HepG2 (cell line): ENCODE data around the gene SLC15A1. TPM values are rescaled to one million over a fixed set of nuclear protein-coding genes. Genes with fewer than 3 reads are reported as not detected.

Source experiments
- ATAC-seq: fragments of 200-7000 bp; cut with Tn5 transposase; 3 replicates; pipeline ENCODE4 v1.9.1; 2020; ENCODE audit warnings: mild to moderate bottlenecking, moderate library complexity
- BruUV-seq: library from RNA; stranded (reverse); fragments of 400-500 nt; replicated peaks from 2 replicates; lab custom pipeline; 2021; lab: Mats Ljungman, UMichigan
- CTCF ChIA-PET: fragments of 300-600 bp; formaldehyde crosslinking; extraction: SDS; loops from one replicate; lab custom pipeline; 2021; ENCODE audit warnings: low total read pairs, inconsistent platforms, low intra/inter-chr PET ratio; lab: Yijun Ruan, JAX
- POLR2A ChIA-PET: fragments of 350-600 bp; sonication (Branson Sonifier 250); formaldehyde crosslinking; loops from one replicate; lab custom pipeline; 2020; ENCODE audit warnings: antibody characterized with exemption, inconsistent platforms; lab: Yijun Ruan, JAX
- DNase-seq: peaks from one replicate; pipeline ENCODE4 v3.0.0-alpha.2; 2015; ENCODE audit warnings: low spot score
- FAIRE-seq: peaks from 3 replicates; lab custom pipeline; 2011; peaks lifted over from hg19 to GRCh38; lab: Jason Lieb, UNC
- H2AFZ ChIP-seq: one replicate; pipeline ENCODE4 v1.6.1; 2011; ENCODE audit warnings: low read length, inconsistent platforms
- H3K27ac ChIP-seq: fragments of 300-600 bp; 3 replicates; pipeline ENCODE4 v1.8.0; 2011; ENCODE audit warnings: mixed run types, mild to moderate bottlenecking, mixed read lengths, low read length, inconsistent platforms; ENCODE audit not compliant: insufficient read depth; ENCODE audit errors: extremely low read length
- H3K27me3 ChIP-seq, 2 experiments: fragments of 200-600 bp in 1 of 2; 2 replicates in 1 of 2; 3 replicates in 1 of 2; pipeline versions ENCODE4 v1.6.0 to v1.8.0; 2011; ENCODE audit warnings: low read length in 2 of 2, mild to moderate bottlenecking in 2 of 2, moderate library complexity in 2 of 2, inconsistent platforms in 1 of 2; ENCODE audit not compliant: insufficient read depth in 2 of 2, control insufficient read depth in 1 of 2
- H3K36me3 ChIP-seq, 2 experiments: fragments of 200-600 bp in 1 of 2; replicated peaks in 1 of 2; 2 replicates in 1 of 2; 3 replicates in 1 of 2; pipeline versions ENCODE4 v1.5.1 to v1.8.0; 2011; ENCODE audit warnings: low read length in 2 of 2, inconsistent platforms in 1 of 2; ENCODE audit not compliant: insufficient read depth in 2 of 2, control insufficient read depth in 1 of 2
- H3K4me1 ChIP-seq: 2 replicates; pipeline ENCODE4 v1.5.1; 2012; ENCODE audit warnings: low read length, inconsistent platforms; ENCODE audit not compliant: insufficient read depth
- H3K4me2 ChIP-seq: 2 replicates; pipeline ENCODE4 v1.6.0; 2011; ENCODE audit warnings: low read depth, low read length, inconsistent platforms
- H3K4me3 ChIP-seq, 3 experiments: fragments of 200-600 bp in 1 of 3; sonication (generic), shearing (Covaris generic) in 1 of 3; replicated peaks in 1 of 3; 2 replicates each; pipeline ENCODE4 v1.5.1; 2011 to 2016; ENCODE audit warnings: low read length in 3 of 3, inconsistent platforms in 2 of 3, low read depth in 2 of 3, mild to moderate bottlenecking in 2 of 3, control low read depth in 1 of 3, mixed read lengths in 1 of 3; ENCODE audit not compliant: insufficient read depth in 1 of 3
- H3K79me2 ChIP-seq: one replicate; pipeline ENCODE4 v1.6.1; 2011; ENCODE audit warnings: low read length, inconsistent platforms; ENCODE audit not compliant: insufficient read depth
- H3K9ac ChIP-seq: 2 replicates; pipeline ENCODE4 v1.6.0; 2011; ENCODE audit warnings: mild to moderate bottlenecking, low read depth, low read length, inconsistent platforms; ENCODE audit not compliant: insufficient read depth
- H3K9me3 ChIP-seq: 2 replicates; pipeline ENCODE4 v1.5.1; 2012; ENCODE audit warnings: mild to moderate bottlenecking, low read length
- H4K20me1 ChIP-seq: 2 replicates; pipeline ENCODE4 v1.6.0; 2011; ENCODE audit warnings: inconsistent platforms, mild to moderate bottlenecking, low read length, moderate library complexity; ENCODE audit not compliant: insufficient read depth
- BRD4 ChIP-seq: sonication (generic); formaldehyde crosslinking; IDR thresholded peaks from 2 replicates; pipeline ENCODE4 v1.4.0; 2020; ENCODE audit warnings: missing genetic modification reagents
- GATAD2A ChIP-seq: IDR thresholded peaks from 2 replicates; pipeline ENCODE4 v1.6.1; 2016
- JUNB ChIP-seq: sonication (generic); formaldehyde crosslinking; IDR thresholded peaks from 2 replicates; pipeline ENCODE4 v1.8.0; 2022; ENCODE audit warnings: missing genetic modification reagents, mild to moderate bottlenecking, borderline replicate concordance
- MTF1 ChIP-seq: sonication (generic); formaldehyde crosslinking; IDR thresholded peaks from 2 replicates; pipeline ENCODE4 v1.5.0; 2020; ENCODE audit warnings: missing genetic modification reagents
- NCOR1 ChIP-seq: fragments of 200-600 bp; sonication (generic); IDR thresholded peaks from 2 replicates; pipeline ENCODE4 v1.7.0; 2017; ENCODE audit warnings: antibody characterized with exemption, low read length, borderline replicate concordance
- ZNF18 ChIP-seq: sonication (generic); formaldehyde crosslinking; IDR thresholded peaks from 2 replicates; pipeline ENCODE4 v1.8.0; 2022; ENCODE audit warnings: mild to moderate bottlenecking, missing genetic modification reagents; ENCODE audit not compliant: insufficient replicate concordance
- ZNF354B ChIP-seq: sonication (generic); formaldehyde crosslinking; IDR thresholded peaks from 2 replicates; pipeline ENCODE4 v1.8.0; 2022; ENCODE audit warnings: mild to moderate bottlenecking, missing genetic modification reagents
- ZNF766 ChIP-seq: sonication (generic); formaldehyde crosslinking; IDR thresholded peaks from 2 replicates; pipeline ENCODE4 v1.5.0; 2020; ENCODE audit warnings: missing genetic modification reagents, borderline replicate concordance
- ZNF781 ChIP-seq: sonication (generic); formaldehyde crosslinking; IDR thresholded peaks from 2 replicates; pipeline ENCODE4 v1.5.1; 2020; ENCODE audit warnings: borderline replicate concordance, mild to moderate bottlenecking, missing genetic modification reagents; ENCODE audit errors: not compliant biosample characterization
- ZSCAN29 ChIP-seq: sonication (generic); formaldehyde crosslinking; conservative IDR thresholded peaks from 2 replicates; pipeline ENCODE4 v1.4.0; 2020; ENCODE audit warnings: mild to moderate bottlenecking, missing genetic modification reagents
- ZSCAN31 ChIP-seq: sonication (generic); formaldehyde crosslinking; IDR thresholded peaks from 2 replicates; pipeline ENCODE4 v1.5.0; 2020; ENCODE audit warnings: low read depth, mild to moderate bottlenecking, missing genetic modification reagents
- WGBS: methylation state at CpG from one replicate; pipeline ENCODE4 v1.1.6; 2017; ENCODE audit warnings: low lambda C conversion rate; 5-methylcytosine and 5-hydroxymethylcytosine counted together
- in situ Hi-C: cut with HindIII; loops from 2 replicates; pipeline ENCODE4 v1.10.0; 2017; ENCODE audit warnings: low pct_unique_long_range_greater_than_20kb; ENCODE audit not compliant: extremely low pct_ligation_motif_present
- intact Hi-C: fragments of 100-400 bp; cut with micrococcal nuclease; formaldehyde crosslinking; loops from one replicate; pipeline ENCODE4 v1.10.0; 2022; ENCODE audit not compliant: unreplicated experiment
- polyA plus RNA-seq, 8 experiments: library from polyadenylated mRNA; depleted of rRNA in 3 of 8; stranded (reverse) in 7 of 8; unstranded in 1 of 8; fragments of >200 nt; fragmentation: Illumina TruSeq in 4 of 8; extraction: Trizol in 4 of 8; gene quantifications; 2 replicates each; pipeline versions ENCODE4 v1.2.1 to v1.2.3, GENCODE V29; 2011 to 2016; ENCODE audit warnings: low read depth in 4 of 8, missing spikeins in 1 of 8, mixed read lengths in 1 of 8; ENCODE audit not compliant: insufficient read depth in 1 of 8
- total RNA-seq, 5 experiments: library from RNA; depleted of rRNA; stranded (reverse); fragments of >200 nt; fragmentation: Illumina TruSeq; extraction: Trizol; gene quantifications; 2 replicates each; pipeline ENCODE4 v1.2.3, GENCODE V29; 2016; ENCODE audit warnings: low read depth in 1 of 5
- TF ChIP-seq, protein P1 (sequence below): sonication (generic); formaldehyde crosslinking; IDR thresholded peaks from 2 replicates; pipeline ENCODE4 v1.9.0; 2021; ENCODE audit warnings: missing genetic modification reagents, borderline replicate concordance
- TF ChIP-seq, protein P2 (sequence below): sonication (generic); formaldehyde crosslinking; IDR thresholded peaks from 2 replicates; pipeline ENCODE4 v1.8.1; 2023; ENCODE audit warnings: mild to moderate bottlenecking, missing genetic modification reagents
- TF ChIP-seq, protein P3 (sequence below): sonication (generic); formaldehyde crosslinking; IDR thresholded peaks from 2 replicates; pipeline ENCODE4 v1.5.0; 2020; ENCODE audit warnings: missing genetic modification reagents, mild to moderate bottlenecking, borderline replicate concordance
- TF ChIP-seq, protein P4 (sequence below): IDR thresholded peaks from 2 replicates; pipeline ENCODE4 v1.4.0; 2020; ENCODE audit warnings: mild to moderate bottlenecking, missing genetic modification reagents

SLC15A1 gene
- total and polyA plus RNA-seq, 2 of the 13 experiments (the other 11 are each of a cell fraction or from before 2014, with no cell fraction given): 0.17 to 0.20 TPM

GRCh38 chr13:98746968-98747367, 5.5 kb downstream of the SLC15A1 start:
- no peaks in the 10 kb centered on the region for H4K20me1 ChIP-seq
- H3K4me2 ChIP-seq: peak overlapping the region; percentile 24; the same call in 1 of the 2 replicates
- BruUV-seq: no TSS peak
- no peak overlapping the region for H3K9ac ChIP-seq
- H2AFZ ChIP-seq: no peak overlapping the region
- no peak overlapping the region for H3K4me3 ChIP-seq
- no peaks in the 10 kb centered on the region for H3K36me3 ChIP-seq
- in situ Hi-C loops (no loop called here), intact Hi-C loops (no loop called here)
- 0% methylated on average over 8 of the region's 8 CpGs for WGBS
- H3K27ac ChIP-seq: no peak overlapping the region
- H3K79me2 ChIP-seq: no peaks in the 10 kb centered on the region
- DNase-seq (peak; percentile 60), ATAC-seq (peak; percentile 80), FAIRE-seq (peak; percentile 18)
- CTCF ChIA-PET: no interaction called here
- H3K4me1 ChIP-seq: peaks cover 34% of the 10 kb centered on the region
- POLR2A ChIA-PET: no interaction called here
- H3K27me3 ChIP-seq: peaks cover 4 to 8% of the 10 kb centered on the region in 2 experiments; a peak in 3 of 5 replicates
- H3K9me3 ChIP-seq: no peaks in the 10 kb centered on the region
- TF ChIP-seq ZNF766 (CRISPR knock-in tag) (no peak), ZSCAN29 (no peak), NCOR1 (peak; percentile 52; the same call in 1 of the 2 replicates), ZNF781 (CRISPR knock-in tag) (no peak), ZNF354B (CRISPR knock-in tag) (no peak), JUNB (CRISPR knock-in tag) (0 out of 2 replicates have a peak, but pooled peaks have one; percentile 21), GATAD2A (CRISPR knock-in tag) (peak; percentile 74), ZNF18 (CRISPR knock-in tag) (no peak), MTF1 (CRISPR knock-in tag) (no peak), BRD4 (no peak), ZSCAN31 (CRISPR knock-in tag) (no peak)
- TF ChIP-seq, protein P1, sequence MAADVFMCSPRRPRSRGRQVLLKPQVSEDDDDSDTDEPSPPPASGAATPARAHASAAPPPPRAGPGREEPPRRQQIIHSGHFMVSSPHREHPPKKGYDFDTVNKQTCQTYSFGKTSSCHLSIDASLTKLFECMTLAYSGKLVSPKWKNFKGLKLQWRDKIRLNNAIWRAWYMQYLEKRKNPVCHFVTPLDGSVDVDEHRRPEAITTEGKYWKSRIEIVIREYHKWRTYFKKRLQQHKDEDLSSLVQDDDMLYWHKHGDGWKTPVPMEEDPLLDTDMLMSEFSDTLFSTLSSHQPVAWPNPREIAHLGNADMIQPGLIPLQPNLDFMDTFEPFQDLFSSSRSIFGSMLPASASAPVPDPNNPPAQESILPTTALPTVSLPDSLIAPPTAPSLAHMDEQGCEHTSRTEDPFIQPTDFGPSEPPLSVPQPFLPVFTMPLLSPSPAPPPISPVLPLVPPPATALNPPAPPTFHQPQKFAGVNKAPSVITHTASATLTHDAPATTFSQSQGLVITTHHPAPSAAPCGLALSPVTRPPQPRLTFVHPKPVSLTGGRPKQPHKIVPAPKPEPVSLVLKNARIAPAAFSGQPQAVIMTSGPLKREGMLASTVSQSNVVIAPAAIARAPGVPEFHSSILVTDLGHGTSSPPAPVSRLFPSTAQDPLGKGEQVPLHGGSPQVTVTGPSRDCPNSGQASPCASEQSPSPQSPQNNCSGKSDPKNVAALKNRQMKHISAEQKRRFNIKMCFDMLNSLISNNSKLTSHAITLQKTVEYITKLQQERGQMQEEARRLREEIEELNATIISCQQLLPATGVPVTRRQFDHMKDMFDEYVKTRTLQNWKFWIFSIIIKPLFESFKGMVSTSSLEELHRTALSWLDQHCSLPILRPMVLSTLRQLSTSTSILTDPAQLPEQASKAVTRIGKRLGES (CRISPR knock-in tag): no peak
- TF ChIP-seq, protein P2, sequence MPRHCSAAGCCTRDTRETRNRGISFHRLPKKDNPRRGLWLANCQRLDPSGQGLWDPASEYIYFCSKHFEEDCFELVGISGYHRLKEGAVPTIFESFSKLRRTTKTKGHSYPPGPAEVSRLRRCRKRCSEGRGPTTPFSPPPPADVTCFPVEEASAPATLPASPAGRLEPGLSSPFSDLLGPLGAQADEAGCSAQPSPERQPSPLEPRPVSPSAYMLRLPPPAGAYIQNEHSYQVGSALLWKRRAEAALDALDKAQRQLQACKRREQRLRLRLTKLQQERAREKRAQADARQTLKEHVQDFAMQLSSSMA: no peak
- TF ChIP-seq, protein P3, sequence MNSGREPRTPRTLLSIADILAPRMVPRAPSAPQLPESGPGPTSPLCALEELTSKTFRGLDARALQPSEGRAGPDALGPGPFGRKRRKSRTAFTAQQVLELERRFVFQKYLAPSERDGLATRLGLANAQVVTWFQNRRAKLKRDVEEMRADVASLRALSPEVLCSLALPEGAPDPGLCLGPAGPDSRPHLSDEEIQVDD (CRISPR knock-in tag): no peak
- TF ChIP-seq, protein P4, sequence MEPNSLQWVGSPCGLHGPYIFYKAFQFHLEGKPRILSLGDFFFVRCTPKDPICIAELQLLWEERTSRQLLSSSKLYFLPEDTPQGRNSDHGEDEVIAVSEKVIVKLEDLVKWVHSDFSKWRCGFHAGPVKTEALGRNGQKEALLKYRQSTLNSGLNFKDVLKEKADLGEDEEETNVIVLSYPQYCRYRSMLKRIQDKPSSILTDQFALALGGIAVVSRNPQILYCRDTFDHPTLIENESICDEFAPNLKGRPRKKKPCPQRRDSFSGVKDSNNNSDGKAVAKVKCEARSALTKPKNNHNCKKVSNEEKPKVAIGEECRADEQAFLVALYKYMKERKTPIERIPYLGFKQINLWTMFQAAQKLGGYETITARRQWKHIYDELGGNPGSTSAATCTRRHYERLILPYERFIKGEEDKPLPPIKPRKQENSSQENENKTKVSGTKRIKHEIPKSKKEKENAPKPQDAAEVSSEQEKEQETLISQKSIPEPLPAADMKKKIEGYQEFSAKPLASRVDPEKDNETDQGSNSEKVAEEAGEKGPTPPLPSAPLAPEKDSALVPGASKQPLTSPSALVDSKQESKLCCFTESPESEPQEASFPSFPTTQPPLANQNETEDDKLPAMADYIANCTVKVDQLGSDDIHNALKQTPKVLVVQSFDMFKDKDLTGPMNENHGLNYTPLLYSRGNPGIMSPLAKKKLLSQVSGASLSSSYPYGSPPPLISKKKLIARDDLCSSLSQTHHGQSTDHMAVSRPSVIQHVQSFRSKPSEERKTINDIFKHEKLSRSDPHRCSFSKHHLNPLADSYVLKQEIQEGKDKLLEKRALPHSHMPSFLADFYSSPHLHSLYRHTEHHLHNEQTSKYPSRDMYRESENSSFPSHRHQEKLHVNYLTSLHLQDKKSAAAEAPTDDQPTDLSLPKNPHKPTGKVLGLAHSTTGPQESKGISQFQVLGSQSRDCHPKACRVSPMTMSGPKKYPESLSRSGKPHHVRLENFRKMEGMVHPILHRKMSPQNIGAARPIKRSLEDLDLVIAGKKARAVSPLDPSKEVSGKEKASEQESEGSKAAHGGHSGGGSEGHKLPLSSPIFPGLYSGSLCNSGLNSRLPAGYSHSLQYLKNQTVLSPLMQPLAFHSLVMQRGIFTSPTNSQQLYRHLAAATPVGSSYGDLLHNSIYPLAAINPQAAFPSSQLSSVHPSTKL (CRISPR knock-in tag): peak; percentile 62
